ENCODE data around the gene PPP1R13B. TPM values are rescaled to one million over a fixed set of nuclear protein-coding genes. Genes with fewer than 3 reads are reported as not detected.
"Not testable (repeated sequence)": the region's sequence is repeated elsewhere in the genome, so short reads cannot be mapped to it uniquely, and the experiment has no call there.

PPP1R13B gene
- total RNA-seq, 4 donors from 2014 or later, result 10.7 to 48.3 (median 23.3) TPM

DNA sequence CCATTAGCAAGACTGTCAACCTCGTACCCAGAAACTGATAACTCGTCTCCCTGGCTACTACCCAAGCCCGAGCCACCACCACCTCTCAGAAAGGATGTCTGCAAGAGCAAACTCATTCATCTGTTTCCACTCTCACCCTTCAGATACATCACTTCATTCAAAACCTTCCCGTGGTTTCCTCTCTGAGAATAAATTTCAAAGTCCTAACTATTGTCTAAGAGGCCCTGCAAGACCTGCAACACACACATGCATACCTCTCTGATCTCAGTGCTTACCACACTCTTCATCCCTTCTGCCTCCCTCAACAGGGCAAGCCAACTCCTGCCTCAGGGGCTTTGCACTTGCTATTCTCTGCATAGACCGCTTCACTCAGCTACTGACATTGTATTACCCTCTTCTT is 40.6 kb downstream of the PPP1R13B start:
- Histone ChIP-seq H3K27ac (no peak overlapping the region), H3K4me3 (no peak overlapping the region), H3K27me3 (no peaks in the 10 kb centered on the region), H3K4me1 (peaks cover 0 to 4% (median 0%) of the 10 kb centered on the region in 4 donors), H3K9me3 (no peaks in the 10 kb centered on the region), H3K36me3 (no peaks in the 10 kb centered on the region)
- DNase-seq (ENCODE audit: low spot score in 2 of 2), result no peak
- no peak for TF ChIP-seq EP300 (IDR thresholded peaks at IDR 0.05)
- TF ChIP-seq, protein P1, sequence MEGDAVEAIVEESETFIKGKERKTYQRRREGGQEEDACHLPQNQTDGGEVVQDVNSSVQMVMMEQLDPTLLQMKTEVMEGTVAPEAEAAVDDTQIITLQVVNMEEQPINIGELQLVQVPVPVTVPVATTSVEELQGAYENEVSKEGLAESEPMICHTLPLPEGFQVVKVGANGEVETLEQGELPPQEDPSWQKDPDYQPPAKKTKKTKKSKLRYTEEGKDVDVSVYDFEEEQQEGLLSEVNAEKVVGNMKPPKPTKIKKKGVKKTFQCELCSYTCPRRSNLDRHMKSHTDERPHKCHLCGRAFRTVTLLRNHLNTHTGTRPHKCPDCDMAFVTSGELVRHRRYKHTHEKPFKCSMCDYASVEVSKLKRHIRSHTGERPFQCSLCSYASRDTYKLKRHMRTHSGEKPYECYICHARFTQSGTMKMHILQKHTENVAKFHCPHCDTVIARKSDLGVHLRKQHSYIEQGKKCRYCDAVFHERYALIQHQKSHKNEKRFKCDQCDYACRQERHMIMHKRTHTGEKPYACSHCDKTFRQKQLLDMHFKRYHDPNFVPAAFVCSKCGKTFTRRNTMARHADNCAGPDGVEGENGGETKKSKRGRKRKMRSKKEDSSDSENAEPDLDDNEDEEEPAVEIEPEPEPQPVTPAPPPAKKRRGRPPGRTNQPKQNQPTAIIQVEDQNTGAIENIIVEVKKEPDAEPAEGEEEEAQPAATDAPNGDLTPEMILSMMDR (IDR thresholded peaks at IDR 0.05), result no peak
- TF ChIP-seq POLR2A (IDR thresholded peaks at IDR 0.05), result no peak
- WGBS, 2 donors, result 62 to 67% methylated on average over 5 of the region's 5 CpGs

DNA sequence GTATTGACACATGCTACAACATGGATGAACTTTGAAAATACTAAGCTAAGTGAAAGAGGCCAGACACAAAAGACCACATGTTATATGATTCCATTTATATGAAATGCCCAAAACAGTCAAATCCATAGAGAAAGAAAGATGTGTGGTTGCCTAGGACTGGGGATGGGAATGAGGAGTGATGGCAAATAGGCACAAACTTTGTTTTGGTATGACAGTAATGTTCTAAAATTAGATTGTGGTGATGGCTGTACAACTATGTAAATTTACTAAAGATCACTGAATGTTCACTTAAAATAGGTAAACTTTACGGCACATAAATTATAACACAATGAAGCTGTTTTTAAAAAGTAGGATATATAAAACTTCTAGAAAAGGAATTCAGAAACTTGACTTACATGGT is 41.7 kb downstream of the PPP1R13B start:
- no peak overlapping the region for H3K27ac ChIP-seq
- no peak for DNase-seq (ENCODE audit: low spot score in 2 of 2)
- WGBS, 2 donors, result 78 to 93% methylated on average over 1 of the region's 1 CpG
- no peaks in the 10 kb centered on the region for H3K9me3 ChIP-seq
- no peaks in the 10 kb centered on the region for H3K27me3 ChIP-seq
- no peak overlapping the region for H3K4me3 ChIP-seq
- H3K4me1 ChIP-seq, result peaks cover 0 to 4% (median 0%) of the 10 kb centered on the region in 4 donors
- no peaks in the 10 kb centered on the region for H3K36me3 ChIP-seq
- TF ChIP-seq EP300 (IDR thresholded peaks at IDR 0.05), result no peak
- no peak for TF ChIP-seq POLR2A (IDR thresholded peaks at IDR 0.05)
- TF ChIP-seq, protein P1 (IDR thresholded peaks at IDR 0.05), result no peak

DNA sequence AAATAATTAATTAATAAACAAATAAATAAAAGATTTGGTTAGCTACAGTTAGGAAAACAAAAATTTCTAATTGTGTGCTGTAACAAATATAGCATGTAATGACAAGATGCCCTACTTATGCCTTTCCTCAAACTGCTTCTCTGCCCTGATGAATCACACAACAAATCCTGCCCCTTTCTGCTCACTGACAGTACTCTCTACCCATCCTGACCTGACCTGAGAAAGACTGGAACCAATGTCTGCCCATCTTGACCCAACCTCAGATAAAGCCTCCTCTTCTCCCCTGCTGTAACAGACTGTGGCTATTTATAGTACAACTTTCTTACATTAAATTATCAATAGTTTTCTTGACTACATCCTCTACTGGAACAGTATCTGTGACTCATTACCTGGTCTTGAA is 43.7 kb downstream of the PPP1R13B start:
- DNase-seq (ENCODE audit: low spot score in 2 of 2), result no peak
- TF ChIP-seq POLR2A (IDR thresholded peaks at IDR 0.05), result no peak
- no peak for TF ChIP-seq EP300 (IDR thresholded peaks at IDR 0.05)
- TF ChIP-seq, protein P1 (IDR thresholded peaks at IDR 0.05), result no peak
- H3K4me3 ChIP-seq, result no peak overlapping the region
- no peak overlapping the region for H3K27ac ChIP-seq
- H3K27me3 ChIP-seq, result no peaks in the 10 kb centered on the region
- no peaks in the 10 kb centered on the region for H3K9me3 ChIP-seq
- H3K36me3 ChIP-seq, result no peaks in the 10 kb centered on the region
- peaks cover 0 to 3% (median 0%) of the 10 kb centered on the region in 4 donors for H3K4me1 ChIP-seq

DNA sequence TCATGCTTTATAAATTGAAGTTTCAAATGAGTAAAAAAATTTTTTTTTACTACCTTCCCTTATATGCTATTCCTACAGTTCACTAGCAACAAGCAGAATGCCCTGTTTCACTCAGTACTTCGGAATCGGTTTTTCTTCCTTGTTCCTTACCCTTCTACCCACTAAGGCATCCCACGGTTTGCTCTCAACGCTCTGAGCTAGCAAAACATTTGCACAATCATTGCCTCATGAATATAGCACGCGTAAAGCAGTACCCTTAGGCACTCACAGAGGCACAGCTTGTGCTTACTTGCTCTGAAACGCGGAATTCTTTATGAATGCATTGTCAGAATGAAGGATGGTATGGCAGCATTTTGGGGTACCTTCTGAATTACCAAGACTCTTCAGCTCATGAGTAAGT is 45.0 kb downstream of the PPP1R13B start:
- Histone ChIP-seq H3K9me3 (no peaks in the 10 kb centered on the region), H3K36me3 (no peaks in the 10 kb centered on the region), H3K4me1 (no peaks in the 10 kb centered on the region), H3K27me3 (no peaks in the 10 kb centered on the region), H3K4me3 (no peak overlapping the region), H3K27ac (no peak overlapping the region)
- DNase-seq (ENCODE audit: low spot score in 2 of 2), result no peak
- TF ChIP-seq, protein P1 (IDR thresholded peaks at IDR 0.05), result no peak
- no peak for TF ChIP-seq POLR2A (IDR thresholded peaks at IDR 0.05)
- no peak for TF ChIP-seq EP300 (IDR thresholded peaks at IDR 0.05)
- 61 to 65% methylated on average over 8 of the region's 8 CpGs for WGBS, 2 donors

DNA sequence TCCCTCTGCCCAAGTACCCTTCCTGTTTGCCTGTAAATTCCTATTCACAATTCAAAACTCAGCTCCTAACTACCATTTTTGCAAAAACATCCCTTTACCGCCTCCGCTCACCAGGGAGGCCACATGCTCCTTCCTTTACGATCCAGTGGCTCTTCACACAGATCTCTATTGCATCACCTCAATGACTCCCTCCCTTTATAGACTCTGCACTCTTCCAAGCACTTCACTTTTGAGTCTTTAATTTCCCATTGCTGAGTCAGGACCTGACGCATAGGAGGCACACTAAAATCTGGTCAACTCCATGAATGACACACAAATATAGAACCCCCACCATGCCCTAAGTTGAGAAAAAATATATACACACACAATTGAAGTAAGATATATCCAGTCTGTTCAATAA is 45.9 kb downstream of the PPP1R13B start:
- no peak for DNase-seq (ENCODE audit: low spot score in 2 of 2)
- TF ChIP-seq, protein P1 (IDR thresholded peaks at IDR 0.05), result no peak
- TF ChIP-seq EP300 (IDR thresholded peaks at IDR 0.05), result no peak
- no peak for TF ChIP-seq POLR2A (IDR thresholded peaks at IDR 0.05)
- Histone ChIP-seq H3K4me3 (no peak overlapping the region), H3K4me1 (no peaks in the 10 kb centered on the region), H3K27me3 (no peaks in the 10 kb centered on the region), H3K36me3 (peaks cover 0 to 3% (median 0%) of the 10 kb centered on the region in 3 donors), H3K27ac (no peak overlapping the region), H3K9me3 (no peaks in the 10 kb centered on the region)
- WGBS, 2 donors, result 68 to 70% methylated on average over 4 of the region's 4 CpGs

DNA sequence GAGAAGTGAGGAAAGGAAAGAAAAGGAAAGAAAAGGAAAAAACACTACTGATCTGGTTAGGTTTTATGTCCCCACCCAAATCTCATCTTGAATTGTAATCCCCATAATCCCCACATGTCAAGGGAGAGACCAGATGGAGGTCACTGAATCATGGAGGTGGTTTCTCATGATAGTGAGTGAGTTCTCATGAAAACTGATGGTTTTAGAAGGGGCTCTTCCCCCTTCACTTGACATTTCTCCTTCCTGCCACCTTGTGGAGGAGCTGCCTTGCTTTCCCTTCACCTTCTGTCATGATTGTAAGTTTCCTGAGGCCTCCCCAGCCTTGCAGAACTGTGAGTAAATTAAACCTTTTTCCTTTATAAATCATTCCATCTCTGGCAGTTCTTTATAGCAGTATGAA is 54.2 kb downstream of the PPP1R13B start:
- peaks cover 0 to 29% (median 0%) of the 10 kb centered on the region in 3 donors for H3K36me3 ChIP-seq
- H3K4me3 ChIP-seq; H3K27me3 ChIP-seq; H3K9me3 ChIP-seq; DNase-seq (ENCODE audit: low spot score in 2 of 2); H3K27ac ChIP-seq; H3K4me1 ChIP-seq: not testable (repeated sequence)
